Activated CD4-positive, CD25-positive, alpha-beta regulatory T cell (primary cell): ENCODE results near the gene GABRG3.

Experiments used
- DNase-seq, 4 experiments: peaks; one replicate each; lab custom pipeline; 2025; lab: John Stamatoyannopoulos, UW

GABRG3 gene

DNA sequence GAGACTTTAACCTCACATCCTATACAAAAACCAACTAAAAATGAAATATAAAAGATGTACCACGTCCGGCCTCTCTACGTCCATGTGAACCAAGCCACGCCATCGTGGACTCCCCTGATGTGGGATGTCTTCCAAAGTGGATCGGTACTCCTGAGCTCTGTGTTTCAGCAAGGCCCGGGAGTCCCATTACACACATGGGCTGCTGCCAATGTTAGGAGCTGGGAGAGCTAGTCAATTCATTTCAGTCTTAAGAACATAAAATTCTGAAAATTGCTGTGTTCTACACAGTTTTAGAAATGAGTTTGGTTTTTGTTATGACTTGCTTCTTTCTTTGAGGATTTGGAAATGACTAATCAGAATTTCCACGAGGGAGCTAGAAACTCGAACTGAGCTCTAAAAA, 131.0 kb downstream of the GABRG3 start:
- DNase-seq, result no peak

DNA sequence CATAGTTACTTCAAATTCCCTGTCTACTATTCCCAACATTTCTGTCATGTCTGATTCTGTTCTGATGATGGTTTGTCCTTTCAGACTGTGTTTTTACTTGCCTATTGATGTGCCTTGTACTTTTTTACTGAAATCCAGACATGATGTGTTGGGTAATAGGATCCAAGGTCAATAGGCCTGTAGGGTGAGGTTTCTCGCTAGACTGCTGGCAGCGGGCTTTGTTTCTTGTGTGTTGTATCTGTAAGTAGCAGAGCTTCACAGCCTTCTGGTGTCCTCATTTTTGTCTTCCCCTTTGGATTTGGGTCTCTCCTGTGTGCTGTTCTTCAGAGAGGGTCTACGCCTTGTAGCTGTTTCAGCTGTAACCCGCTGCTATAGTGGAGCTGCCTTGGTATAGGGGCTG, 140.3 kb downstream of the GABRG3 start:
- no peak for DNase-seq

DNA sequence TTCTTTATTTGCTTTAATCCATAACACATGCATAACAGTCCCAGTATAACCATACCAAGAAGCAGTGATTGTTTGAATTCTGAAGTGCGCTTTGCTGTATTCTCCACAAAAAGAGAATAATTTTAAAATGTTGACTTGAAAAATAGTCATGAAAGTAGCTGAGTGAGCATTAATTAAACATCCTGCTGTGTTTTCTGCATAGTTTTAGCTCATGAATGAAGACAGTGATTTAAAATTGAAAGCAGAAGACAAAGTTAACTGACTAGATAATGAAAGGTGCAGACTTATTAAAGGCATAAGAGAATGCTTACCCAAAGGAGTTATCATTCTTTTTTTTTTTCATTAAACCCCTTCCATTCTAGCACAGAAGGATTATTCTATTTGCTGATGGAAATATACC, 143.5 kb downstream of the GABRG3 start:
- DNase-seq, result no peak

DNA sequence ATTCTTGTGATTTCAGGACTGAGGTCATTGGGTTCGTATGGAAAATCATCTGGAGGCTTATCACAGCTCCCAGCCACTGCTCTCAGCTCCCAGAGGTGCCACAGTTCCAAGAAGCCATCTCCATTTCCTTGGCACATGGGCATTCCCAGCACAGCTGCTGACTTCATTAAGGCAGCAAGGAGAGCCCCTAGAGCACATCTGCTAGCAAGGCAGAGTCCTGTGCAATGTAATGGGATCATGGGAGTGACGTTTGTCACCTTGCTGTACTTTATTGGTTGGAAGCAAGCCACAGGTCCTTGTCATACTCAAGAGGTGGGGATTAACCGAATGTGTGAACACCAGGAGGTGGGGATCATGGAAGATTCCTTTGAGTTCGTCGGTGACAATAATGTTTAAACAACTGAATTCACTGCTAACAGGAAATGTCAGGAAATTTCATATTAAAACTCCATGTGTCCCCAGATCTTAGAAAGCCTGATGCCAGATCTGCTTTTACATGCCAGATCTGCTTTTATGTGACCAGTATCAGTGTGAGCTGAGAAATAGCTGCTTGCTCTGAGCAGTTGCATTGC, 148.8 kb downstream of the GABRG3 start:
- DNase-seq, result no peak

- no peak for DNase-seq
Measured at GRCh38 chr15:27121672-27122071, 150.7 kb downstream of the GABRG3 start.

DNA sequence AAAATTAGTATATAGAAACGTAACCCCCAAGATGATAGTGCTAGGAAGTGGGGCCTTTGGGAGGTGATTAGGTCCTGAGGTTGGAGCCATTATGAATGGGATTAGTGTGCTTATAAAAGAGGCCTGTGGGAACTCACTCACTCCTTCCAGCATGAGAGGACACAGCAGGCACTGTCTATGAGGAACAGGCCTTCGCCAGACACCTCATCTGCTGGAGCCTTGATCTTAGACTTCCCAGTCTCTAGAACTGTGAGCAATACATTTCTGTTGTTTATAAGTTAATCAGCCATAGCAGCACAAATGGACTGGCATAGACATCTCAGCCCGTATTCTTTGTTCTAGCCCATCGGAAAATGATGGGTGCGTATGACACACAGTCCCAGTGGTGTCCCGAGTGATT, 152.3 kb downstream of the GABRG3 start:
- no peak for DNase-seq

- no peak for DNase-seq
Measured at GRCh38 chr15:27123808-27124207, 152.8 kb downstream of the GABRG3 start.

DNA sequence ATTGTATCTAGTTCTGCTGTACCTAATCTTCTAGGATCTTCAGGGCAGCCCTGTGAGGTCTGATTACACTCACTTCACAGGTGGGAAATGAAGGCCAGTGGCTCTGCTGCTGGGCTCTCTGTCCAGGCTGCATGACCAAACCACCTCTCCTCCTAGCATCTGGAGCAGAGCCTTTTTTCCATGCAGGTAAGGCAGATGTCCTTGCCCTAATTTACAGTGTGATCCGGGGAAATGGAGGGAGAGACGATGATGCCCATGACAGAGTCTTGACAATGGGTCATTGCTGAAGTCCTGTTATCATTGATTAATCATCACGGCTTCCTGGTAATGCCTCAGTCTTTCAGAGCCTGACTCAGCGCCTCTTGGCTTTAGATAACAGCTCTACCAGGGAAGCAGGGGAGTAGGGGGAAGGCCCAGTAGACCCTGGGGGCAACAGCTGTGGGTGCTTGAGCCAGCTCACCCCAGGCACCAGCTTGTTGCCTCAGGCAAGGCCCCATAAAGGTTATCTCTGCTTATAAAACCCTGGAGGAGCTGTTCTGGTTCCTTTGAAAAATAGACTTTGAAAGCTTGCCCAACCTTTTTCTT, 153.4 kb downstream of the GABRG3 start:
- no peak for DNase-seq

- DNase-seq, result no peak
Measured at GRCh38 chr15:27125185-27125584, 154.2 kb downstream of the GABRG3 start.

- DNase-seq, result no peak
Measured at GRCh38 chr15:27126449-27126848, 155.5 kb downstream of the GABRG3 start.

DNA sequence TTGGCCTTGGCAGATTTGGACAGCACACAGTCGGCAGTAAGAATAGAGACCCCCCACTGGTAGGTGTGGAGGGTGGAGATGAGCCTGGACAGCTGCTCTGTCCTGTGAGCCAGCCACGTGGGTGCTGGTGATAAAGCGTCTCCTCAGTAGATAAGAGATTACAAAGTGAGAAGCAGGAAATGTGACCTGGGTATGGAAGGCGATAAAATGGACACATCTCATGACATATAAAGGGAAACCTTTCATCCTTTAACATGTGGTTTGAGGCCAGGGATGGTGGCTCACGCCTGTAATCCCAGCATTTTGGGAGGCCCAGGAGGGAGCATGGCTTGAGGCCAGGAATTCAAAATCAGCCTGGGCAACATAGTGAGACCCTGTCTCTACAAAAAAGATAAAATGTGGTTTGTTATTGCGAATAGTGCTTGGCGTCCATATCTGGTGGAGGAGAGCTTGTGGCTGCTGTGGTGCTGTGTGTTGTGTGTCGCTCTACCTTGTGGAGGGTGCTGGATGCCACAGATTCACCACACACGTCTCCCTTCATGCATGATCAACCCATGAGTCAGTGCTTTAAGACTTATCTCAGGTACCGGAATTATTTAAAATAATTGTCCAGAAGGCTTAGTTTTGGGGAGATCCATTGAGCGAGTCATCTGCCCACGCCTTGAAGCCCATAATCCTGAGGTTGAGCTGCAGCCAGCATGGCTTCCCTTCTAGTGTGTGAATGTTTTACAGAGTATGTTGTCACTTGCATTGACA, 157.0 kb downstream of the GABRG3 start:
- no peak for DNase-seq

DNA sequence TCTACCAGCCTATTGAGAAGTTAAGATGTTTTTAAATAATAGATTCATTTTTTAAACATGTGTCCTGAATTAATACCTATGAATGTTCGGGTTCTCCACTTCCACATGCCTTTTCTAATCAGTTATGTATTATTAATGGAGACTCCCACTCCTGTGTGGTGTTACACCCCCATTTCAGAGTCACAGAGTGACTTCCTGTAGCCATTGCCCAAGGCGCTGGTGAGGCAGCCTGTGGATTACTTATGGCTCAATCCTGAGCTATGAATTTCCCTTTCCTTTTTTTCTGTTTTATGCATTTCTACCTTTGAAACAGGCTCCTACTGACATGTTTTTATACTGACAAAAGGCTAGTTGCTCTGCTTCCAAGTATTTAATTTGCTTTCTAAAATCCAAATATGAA, 162.3 kb downstream of the GABRG3 start:
- DNase-seq, result no peak

GRCh38 chr15:27134481-27134880, 163.5 kb downstream of the GABRG3 start:
- no peak for DNase-seq

- DNase-seq, result no peak
Measured at GRCh38 chr15:27135151-27135550, 164.2 kb downstream of the GABRG3 start.

- no peak for DNase-seq
Measured at GRCh38 chr15:27137127-27137526, 166.1 kb downstream of the GABRG3 start.

- DNase-seq, result no peak
Measured at GRCh38 chr15:27165590-27165989, 194.6 kb downstream of the GABRG3 start.

DNA sequence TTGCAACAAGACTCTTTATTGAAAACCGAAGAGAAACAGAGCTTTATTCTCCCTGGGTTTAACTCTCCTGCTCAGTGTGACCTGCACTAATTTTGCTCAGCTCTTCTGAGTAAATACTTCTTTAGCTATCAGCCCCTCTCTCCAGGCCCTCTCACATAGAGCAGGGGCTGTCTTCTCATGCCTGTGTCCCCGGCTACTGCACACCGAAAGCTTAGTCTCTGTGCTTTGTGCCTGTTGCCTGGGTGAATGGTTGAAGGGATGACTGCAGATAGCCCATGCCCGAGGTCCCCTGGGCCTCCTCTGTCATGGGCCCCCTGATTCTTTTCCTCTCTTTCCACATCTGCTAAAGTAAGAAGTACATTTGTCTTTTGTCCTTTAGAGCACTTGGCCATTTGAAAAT, 195.9 kb downstream of the GABRG3 start:
- no peak for DNase-seq

- no peak for DNase-seq
Measured at GRCh38 chr15:27167738-27168137, 196.8 kb downstream of the GABRG3 start.

DNA sequence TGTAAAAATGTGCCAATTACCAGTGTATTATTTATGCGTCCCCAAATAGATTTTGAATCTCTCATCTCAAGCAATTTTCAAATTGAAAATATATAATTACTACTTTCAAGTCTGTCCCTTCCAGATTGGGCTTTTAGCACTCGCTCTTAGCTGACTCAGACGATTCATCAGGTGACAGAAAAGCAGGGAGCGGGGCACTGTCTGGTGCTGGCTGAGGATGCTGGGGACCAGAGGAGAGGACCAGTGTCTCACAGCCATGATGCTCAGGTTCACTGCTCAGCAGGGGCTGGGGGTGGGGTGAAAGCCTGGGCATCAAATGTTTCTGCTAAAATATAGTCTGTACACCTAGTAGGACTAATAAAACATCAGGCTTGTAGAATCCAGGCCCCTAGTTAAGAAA, 199.9 kb downstream of the GABRG3 start:
- DNase-seq, result no peak

- no peak for DNase-seq
Measured at GRCh38 chr15:27172821-27173220, 201.8 kb downstream of the GABRG3 start.

DNA sequence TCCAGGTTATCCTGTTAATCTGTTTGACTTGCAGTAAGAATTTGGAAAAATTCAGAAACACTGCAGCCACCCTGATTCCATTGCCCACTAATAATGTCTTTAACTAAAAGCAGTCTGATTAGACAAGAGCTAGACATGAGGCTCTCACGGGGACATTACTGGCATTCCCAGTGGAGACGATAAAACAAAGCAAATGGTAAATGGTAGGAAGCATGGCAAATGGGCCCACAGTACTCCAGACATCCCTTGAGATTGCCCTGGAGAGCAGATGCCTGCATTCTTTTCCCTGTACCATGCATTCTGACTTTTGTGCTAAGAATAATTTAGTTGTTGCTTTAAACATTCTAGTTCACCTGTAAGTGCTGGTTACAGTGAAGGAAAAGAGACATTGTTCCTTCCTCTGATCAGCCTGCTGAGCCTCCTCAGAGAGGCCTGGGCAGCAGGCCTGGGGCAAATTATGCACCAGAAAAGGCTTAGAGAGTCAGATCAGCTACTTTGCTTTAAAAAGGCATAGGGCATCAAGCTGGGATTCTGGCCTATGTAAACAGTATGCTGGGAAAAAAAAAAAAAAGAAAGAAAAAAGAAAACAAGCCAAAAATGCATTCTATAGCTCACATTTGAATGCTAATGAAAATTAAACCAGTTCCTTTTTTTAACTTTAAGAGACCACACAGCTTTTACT, 204.6 kb downstream of the GABRG3 start:
- DNase-seq, result no peak

DNA sequence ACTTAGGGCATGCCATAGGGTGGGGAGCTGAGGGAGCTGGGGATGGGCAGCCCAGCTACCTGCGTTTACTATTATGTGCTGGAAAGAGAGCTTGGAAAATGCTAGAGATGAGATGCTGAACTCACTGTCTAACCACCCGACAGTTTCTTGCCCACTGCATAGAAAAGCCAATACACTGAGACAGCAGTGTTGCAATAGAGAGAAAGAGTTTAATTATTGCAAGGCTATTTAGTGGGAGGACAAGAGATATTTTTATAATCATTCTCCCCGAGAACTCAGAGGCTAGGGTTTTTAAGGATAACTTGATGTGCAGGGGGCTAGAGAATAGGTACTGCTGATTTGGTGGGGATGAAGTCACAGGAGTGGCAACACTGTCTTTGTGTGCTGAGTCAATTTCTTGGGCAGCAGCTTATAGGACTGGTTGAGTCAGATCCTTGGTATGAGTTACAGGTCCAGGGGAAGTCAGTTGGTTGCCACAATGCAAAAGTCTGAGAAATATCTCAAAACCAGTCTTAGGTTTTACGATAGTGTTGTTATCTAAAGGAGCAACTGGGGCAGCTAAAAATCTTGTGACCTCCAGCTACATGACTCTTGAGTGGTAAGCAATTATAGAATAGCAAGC, 205.9 kb downstream of the GABRG3 start:
- no peak for DNase-seq

GRCh38 chr15:27179789-27180188, 208.8 kb downstream of the GABRG3 start:
- no peak for DNase-seq
